IMR-90 (cell line): Measurements from ENCODE around the gene MIPEP. TPM values are rescaled to one million over a fixed set of nuclear protein-coding genes. Genes with fewer than 3 reads are reported as not detected.

Experiments used
- ATAC-seq: fragments of 200-7000 bp; cut with Tn5 transposase; 2 replicates; pipeline ENCODE4 v1.9.1; 2020; ENCODE audit warnings: low read depth, mild to moderate bottlenecking, moderate library complexity
- BruUV-seq: library from RNA; stranded (reverse); fragments of 400-500 nt; replicated peaks from 2 replicates; lab custom pipeline; 2021; lab: Mats Ljungman, UMichigan
- CTCF ChIA-PET: fragments of 300-600 bp; formaldehyde crosslinking; extraction: SDS; loops from one replicate; lab custom pipeline; 2021; ENCODE audit warnings: antibody characterized with exemption; lab: Yijun Ruan, JAX
- POLR2A ChIA-PET: fragments of 300-600 bp; sonication (Branson Sonifier 250); formaldehyde crosslinking; loops from one replicate; lab custom pipeline; 2022; ENCODE audit warnings: antibody characterized with exemption; ENCODE audit not compliant: unreplicated experiment; lab: Charles Lee
- DNase-seq: peaks from one replicate; pipeline ENCODE4 v3.0.0; 2013
- H2AFZ ChIP-seq: replicated peaks from 2 replicates; pipeline ENCODE3; 2013; ENCODE audit warnings: low read length, mild to moderate bottlenecking; ENCODE audit not compliant: poor library complexity
- H2AK5ac ChIP-seq: 2 replicates; pipeline ENCODE4 v1.6.1; 2013; ENCODE audit warnings: low read depth, low read length, inconsistent platforms
- H2AK9ac ChIP-seq: replicated peaks from 2 replicates; pipeline ENCODE3; 2013; ENCODE audit warnings: mild to moderate bottlenecking, low read depth, low read length, moderate library complexity; ENCODE audit not compliant: poor library complexity
- H2BK120ac ChIP-seq: 2 replicates; pipeline ENCODE4 v1.6.1; 2013; ENCODE audit warnings: low read depth, low read length, inconsistent platforms
- H2BK15ac ChIP-seq: 3 replicates; pipeline ENCODE4 v1.6.1; 2013; ENCODE audit warnings: low read depth, low read length, inconsistent platforms
- H2BK20ac ChIP-seq: 2 replicates; pipeline ENCODE4 v1.6.1; 2013; ENCODE audit warnings: low read depth, mild to moderate bottlenecking, inconsistent platforms, low read length, moderate library complexity
- H2BK5ac ChIP-seq: 2 replicates; pipeline ENCODE4 v1.6.1; 2013; ENCODE audit warnings: mild to moderate bottlenecking, low read depth, low read length, inconsistent platforms; ENCODE audit not compliant: poor library complexity, severe bottlenecking
- H3K14ac ChIP-seq: replicated peaks from 2 replicates; pipeline ENCODE4 v1.6.1; 2013; ENCODE audit warnings: low read depth, low read length, inconsistent platforms
- H3K18ac ChIP-seq: 2 replicates; pipeline ENCODE4 v1.6.1; 2013; ENCODE audit warnings: low read depth, low read length, control low read depth
- H3K23ac ChIP-seq: 2 replicates; pipeline ENCODE4 v1.6.1; 2013; ENCODE audit warnings: low read depth, low read length, inconsistent platforms
- H3K27ac ChIP-seq: 2 replicates; pipeline ENCODE4 v1.5.1; 2013; ENCODE audit warnings: mild to moderate bottlenecking, control low read depth, low read length; ENCODE audit not compliant: insufficient read depth
- H3K27me3 ChIP-seq: 2 replicates; pipeline ENCODE4 v1.6.1; 2013; ENCODE audit warnings: low read length; ENCODE audit not compliant: control insufficient read depth, insufficient read depth
- H3K36me3 ChIP-seq: 2 replicates; pipeline ENCODE4 v1.6.1; 2013; ENCODE audit warnings: low read length, mixed read lengths; ENCODE audit not compliant: control insufficient read depth, insufficient read depth
- H3K4ac ChIP-seq: 2 replicates; pipeline ENCODE4 v1.6.1; 2013; ENCODE audit warnings: low read depth, low read length, inconsistent platforms
- H3K4me1 ChIP-seq: 2 replicates; pipeline ENCODE4 v1.6.1; 2013; ENCODE audit warnings: low read length, mixed read lengths; ENCODE audit not compliant: control insufficient read depth, insufficient read depth
- H3K4me2 ChIP-seq: 2 replicates; pipeline ENCODE4 v1.6.1; 2013; ENCODE audit warnings: low read depth, mild to moderate bottlenecking, control low read depth, low read length, moderate library complexity
- H3K4me3 ChIP-seq: 2 replicates; pipeline ENCODE4 v1.5.1; 2013; ENCODE audit warnings: low read depth, mild to moderate bottlenecking, control low read depth, low read length, moderate library complexity; ENCODE audit not compliant: insufficient read depth
- H3K56ac ChIP-seq: 2 replicates; pipeline ENCODE4 v1.6.1; 2013; ENCODE audit warnings: low read length, inconsistent platforms; ENCODE audit not compliant: insufficient read depth; ENCODE audit errors: extremely low read depth
- H3K79me1 ChIP-seq, 2 experiments: 2 replicates each; pipeline ENCODE4 v1.6.1; 2013; ENCODE audit warnings: low read length in 2 of 2, inconsistent platforms in 1 of 2, low read depth in 1 of 2
- H3K9ac ChIP-seq: 2 replicates; pipeline ENCODE4 v1.6.1; 2013; ENCODE audit warnings: low read depth, low read length, control low read depth
- H3K9me1 ChIP-seq: 2 replicates; pipeline ENCODE4 v1.6.1; 2013; ENCODE audit warnings: low read length, inconsistent platforms; ENCODE audit not compliant: insufficient read depth
- H3K9me3 ChIP-seq: 2 replicates; pipeline ENCODE4 v1.6.1; 2013; ENCODE audit warnings: low read length; ENCODE audit not compliant: control insufficient read depth, insufficient read depth
- H4K20me1 ChIP-seq: 2 replicates; pipeline ENCODE4 v1.6.1; 2013; ENCODE audit warnings: low read length, inconsistent platforms; ENCODE audit not compliant: insufficient read depth
- H4K5ac ChIP-seq: 2 replicates; pipeline ENCODE4 v1.6.1; 2013; ENCODE audit warnings: mild to moderate bottlenecking, low read depth, low read length, control low read depth
- H4K8ac ChIP-seq, 2 experiments: 2 replicates each; pipeline ENCODE4 v1.6.1; 2013; ENCODE audit warnings: low read depth in 2 of 2, low read length in 2 of 2, control low read depth in 1 of 2, inconsistent platforms in 1 of 2
- H4K91ac ChIP-seq: 2 replicates; pipeline ENCODE4 v1.6.1; 2013; ENCODE audit warnings: low read depth, low read length, inconsistent platforms; ENCODE audit not compliant: insufficient read depth
- MAFK ChIP-seq: IDR thresholded peaks from 2 replicates; pipeline ENCODE4 v1.6.1; 2012; ENCODE audit warnings: low read depth, low read length, improper control_type of control experiment
- NFE2L2 ChIP-seq: fragments of 150-350 bp; IDR thresholded peaks from 2 replicates; pipeline ENCODE4 v1.6.1; 2016; ENCODE audit warnings: low read depth, mild to moderate bottlenecking, low read length
- WGBS, 2 experiments: methylation state at CpG; one replicate each; pipeline versions ENCODE4 v1.1.5 to v1.1.7; 2013; ENCODE audit warnings: missing lambda C conversion rate in 2 of 2; ENCODE audit not compliant: insufficient read length in 1 of 2; ENCODE audit errors: extremely low coverage in 2 of 2; 5-methylcytosine and 5-hydroxymethylcytosine counted together
- dilution Hi-C: fragments of 300-500 bp; cut with HindIII; formaldehyde crosslinking; loops from one replicate; pipeline ENCODE4 v1.14.3; 2018; ENCODE audit warnings: low sequenced_read_pairs; ENCODE audit not compliant: unreplicated experiment
- in situ Hi-C: fragments of 300-500 bp; cut with MboI; formaldehyde crosslinking; loops from 3 replicates; pipeline ENCODE4 v1.14.3; 2019; ENCODE audit warnings: low sequenced_read_pairs, inconsistent platforms, mixed read lengths
- intact Hi-C: fragments of 100-400 bp; cut with micrococcal nuclease; formaldehyde crosslinking; loops from 2 replicates; pipeline ENCODE4 v1.10.0; 2022
- polyA plus RNA-seq, 3 experiments: library from polyadenylated mRNA; depleted of rRNA; stranded (reverse); fragments of >200 nt; gene quantifications; 2 replicates each; pipeline ENCODE4 v1.2.3, GENCODE V29; 2012; ENCODE audit warnings: low replicate concordance in 1 of 3
- total RNA-seq: library from RNA; depleted of rRNA; stranded (reverse); fragments of >200 nt; gene quantifications from 2 replicates; pipeline ENCODE4 v1.2.3, GENCODE V29; 2012

MIPEP gene
- total and polyA plus RNA-seq, 2 of the 4 experiments (the other 2 are of a cell fraction) = 15.0 to 21.5 TPM

- Histone ChIP-seq H2AFZ (no peak overlapping the region), H3K9me1 (peaks cover 21% of the 10 kb centered on the region), H3K79me1 (peaks cover 0 to 7% of the 10 kb centered on the region in 2 experiments; a peak in 2 of 4 replicates), H4K91ac (no peak overlapping the region; the same call in none of the 2 replicates), H3K14ac (peak overlapping the region; percentile 39), H3K9ac (no peak overlapping the region), H2BK20ac (peak overlapping the region; percentile 87), H2AK5ac (peak overlapping the region; percentile 32; the same call in 1 of the 2 replicates), H3K18ac (peak overlapping the region; percentile 84), H3K4me3 (no peak overlapping the region), H3K23ac (no peak overlapping the region; the same call in 1 of the 2 replicates), H2BK120ac (peak overlapping the region; percentile 87), H2AK9ac (no peak overlapping the region), H2BK5ac (peak overlapping the region; percentile 96), H3K27ac (peak overlapping the region; percentile 99), H4K5ac (peak overlapping the region; percentile 10), H4K8ac (peak overlapping the region; percentile 46 to 75; a peak in 3 of 4 replicates), H3K56ac (0 out of 2 replicates have a peak overlapping the region, but pooled peaks have one; percentile 22), H3K4me1 (peaks cover 27% of the 10 kb centered on the region), H3K36me3 (peaks cover 5% of the 10 kb centered on the region; the same call in 1 of the 2 replicates), H3K9me3 (no peaks in the 10 kb centered on the region), H3K4ac (peak overlapping the region; percentile 74), H2BK15ac (0 out of 3 replicates have a peak overlapping the region, but pooled peaks have one; percentile 12), H3K4me2 (no peak overlapping the region), H3K27me3 (no peaks in the 10 kb centered on the region), H4K20me1 (no peaks in the 10 kb centered on the region)
- DNase-seq (peak; percentile 56), ATAC-seq (peak; percentile 38)
- peak; percentile 3; the same call in 1 of the 2 replicates for TF ChIP-seq MAFK
- TF ChIP-seq NFE2L2 = no peak
- CTCF ChIA-PET = interaction anchor here (1.4 kb wide), 1 partner anchor 11 kb away, joined by 3 read pairs; no protein-coding TSS in a partner anchor
- dilution Hi-C loops = no loop called here
- in situ Hi-C loops = no loop called here
- intact Hi-C loops = loop anchor here (5.0 kb wide), 1 partner anchor 75 kb away; no protein-coding TSS in a partner anchor
- POLR2A ChIA-PET = interaction anchor here (0.5 kb wide), 1 partner anchor 21 kb away, joined by 3 read pairs; no protein-coding TSS in a partner anchor
- WGBS, 2 experiments = no CpG with 5 or more reads among the region's 1 CpG
- no TSS peak for BruUV-seq
Observed at GRCh38 chr13:23752111-23753001, 136.8 kb downstream of the MIPEP start.
